Gastrocnemius medialis (tissue), 4 donors: ENCODE measurements around the gene BRWD1. TPM values are rescaled to one million over a fixed set of nuclear protein-coding genes. Genes with fewer than 3 reads are reported as not detected.

Source experiments
- ATAC-seq, 2 donors: fragments of 150-250 bp; one replicate each; pipeline ENCODE4 v1.9.1; 2016
- DNase-seq, 2 donors: peaks; one replicate each; pipeline ENCODE4 v3.0.0-alpha.2; 2019
- H3K27ac ChIP-seq, 4 donors: fragments of 200-600 bp; sonication (generic); 1 replicate in 1 of 4; 2 replicates in 3 of 4; pipeline ENCODE4 v1.5.1; 2016 to 2018; ENCODE audit warnings: mild to moderate bottlenecking in 2 of 4, moderate library complexity in 1 of 4
- H3K27me3 ChIP-seq, 3 donors: fragments of 200-600 bp; sonication (generic) in 2 of 3; 1 replicate in 1 of 3; 2 replicates in 2 of 3; pipeline versions ENCODE4 v1.5.1 to v1.6.0; 2016 to 2019; ENCODE audit warnings: mild to moderate bottlenecking in 1 of 3, moderate library complexity in 1 of 3
- H3K36me3 ChIP-seq, 2 donors: fragments of 200-600 bp; sonication (generic) in 1 of 2; one replicate each; pipeline ENCODE4 v1.5.1; 2017 to 2018
- H3K4me1 ChIP-seq, 2 donors: fragments of 200-600 bp; sonication (generic) in 1 of 2; one replicate each; pipeline ENCODE4 v1.5.1; 2016 to 2017; ENCODE audit warnings: mild to moderate bottlenecking in 2 of 2
- H3K4me3 ChIP-seq, 4 donors: fragments of 200-600 bp; sonication (generic) in 3 of 4; 1 replicate in 1 of 4; 2 replicates in 3 of 4; pipeline ENCODE4 v1.5.1; 2016 to 2019; ENCODE audit warnings: mild to moderate bottlenecking in 2 of 4
- H3K9me3 ChIP-seq, 3 donors: fragments of 200-600 bp; sonication (generic) in 2 of 3; 1 replicate in 1 of 3; 2 replicates in 2 of 3; pipeline ENCODE4 v1.5.1; 2016 to 2019
- CTCF ChIP-seq, 5 experiments: fragments of 450-650 bp in 3 of 5; fragments of 200-600 bp in 2 of 5; sonication (generic) in 2 of 5; IDR thresholded peaks in 4 of 5; conservative IDR thresholded peaks in 1 of 5; 1 replicate in 4 of 5; 2 replicates in 1 of 5; pipeline ENCODE4 v1.5.1; 2016 to 2019; ENCODE audit warnings: antibody characterized with exemption in 5 of 5, mild to moderate bottlenecking in 3 of 5, moderate library complexity in 3 of 5
- POLR2A ChIP-seq, 2 donors: fragments of 450-650 bp; IDR thresholded peaks; one replicate each; pipeline ENCODE4 v1.6.1; 2017; ENCODE audit warnings: antibody characterized with exemption in 2 of 2, mild to moderate bottlenecking in 2 of 2, moderate library complexity in 2 of 2
- in situ Hi-C, 4 donors: fragments of 200-750 bp; cut with MboI; loops; one replicate each; pipeline versions ENCODE4 v1.15.0 to v1.8.0; 2017; ENCODE audit warnings: low sequenced_read_pairs in 4 of 4
- intact Hi-C: fragments of 100-400 bp; cut with DNase I; formaldehyde crosslinking; loops from one replicate; pipeline ENCODE4 v1.15.1; 2023; ENCODE audit warnings: low total_unique reads
- total RNA-seq, 4 donors: library from RNA; depleted of rRNA; stranded (reverse); fragments of >200 nt; gene quantifications; one replicate each; pipeline versions ENCODE4 v1.1.0 to v1.2.3, GENCODE V29; 2016

Gene BRWD1
- total RNA-seq, 4 donors from 2014 or later: 42.2 to 65.7 (median 50.4) TPM

GRCh38 chr21:39347537-39347936 is 34.1 kb upstream of the BRWD1 start:
- intact Hi-C loops: no loop called here
- DNase-seq (no peak), ATAC-seq (no peak)
- Histone ChIP-seq H3K4me3 (peak overlapping the region; percentile 57 to 81 (median 72)), H3K36me3 (peaks cover 0 to 29% of the 10 kb centered on the region in 2 donors), H3K27ac (peak overlapping the region; percentile 79 to 87 (median 82)), H3K9me3 (no peaks in the 10 kb centered on the region), H3K4me1 (peaks cover 15% of the 10 kb centered on the region in 2 donors), H3K27me3 (no peaks in the 10 kb centered on the region)
- in situ Hi-C loops: no loop called here
- TF ChIP-seq POLR2A (IDR thresholded peaks at IDR 0.05) (no peak), CTCF (IDR thresholded peaks at IDR 0.05 in 4 of 5, conservative IDR thresholded peaks at IDR 0.05 in 1 of 5) (no peak)

GRCh38 chr21:39346671-39347331 is 33.4 kb upstream of the BRWD1 start:
- no peak for ATAC-seq
- no peak for DNase-seq
- H3K27me3 ChIP-seq: no peaks in the 10 kb centered on the region
- H3K4me3 ChIP-seq: no peak overlapping the region
- peaks cover 15% of the 10 kb centered on the region in 2 donors for H3K4me1 ChIP-seq
- no peak overlapping the region for H3K27ac ChIP-seq
- no peaks in the 10 kb centered on the region for H3K9me3 ChIP-seq
- in situ Hi-C loops (no loop called here), intact Hi-C loops (no loop called here)
- TF ChIP-seq POLR2A (IDR thresholded peaks at IDR 0.05): no peak
- TF ChIP-seq CTCF (IDR thresholded peaks at IDR 0.05 in 4 of 5, conservative IDR thresholded peaks at IDR 0.05 in 1 of 5): no peak
- peaks cover 2 to 33% of the 10 kb centered on the region in 2 donors for H3K36me3 ChIP-seq

GRCh38 chr21:39346206-39346605 is 32.8 kb upstream of the BRWD1 start:
- Histone ChIP-seq H3K4me3 (no peak overlapping the region), H3K27me3 (no peaks in the 10 kb centered on the region), H3K9me3 (no peaks in the 10 kb centered on the region), H3K4me1 (peaks cover 15% of the 10 kb centered on the region in 2 donors), H3K36me3 (peaks cover 5 to 38% of the 10 kb centered on the region in 2 donors), H3K27ac (no peak overlapping the region)
- in situ Hi-C loops: no loop called here
- ATAC-seq: no peak
- no peak for DNase-seq
- TF ChIP-seq CTCF (IDR thresholded peaks at IDR 0.05 in 4 of 5, conservative IDR thresholded peaks at IDR 0.05 in 1 of 5) (no peak), POLR2A (IDR thresholded peaks at IDR 0.05) (no peak)
- intact Hi-C loops: no loop called here

GRCh38 chr21:39345440-39345839 is 32.0 kb upstream of the BRWD1 start:
- in situ Hi-C loops: no loop called here
- peaks cover 15% of the 10 kb centered on the region in 2 donors for H3K4me1 ChIP-seq
- TF ChIP-seq POLR2A (IDR thresholded peaks at IDR 0.05) (no peak), CTCF (IDR thresholded peaks at IDR 0.05 in 4 of 5, conservative IDR thresholded peaks at IDR 0.05 in 1 of 5) (no peak)
- H3K4me3 ChIP-seq: no peak overlapping the region
- ATAC-seq (no peak), DNase-seq (no peak)
- no peaks in the 10 kb centered on the region for H3K27me3 ChIP-seq
- H3K27ac ChIP-seq: no peak overlapping the region
- H3K9me3 ChIP-seq: no peaks in the 10 kb centered on the region
- intact Hi-C loops: no loop called here
- peaks cover 5 to 42% of the 10 kb centered on the region in 2 donors for H3K36me3 ChIP-seq
